Neuronal stem cell (in vitro differentiated cells): ENCODE measurements around the gene PPP6R3.

Source experiments
- DNase-seq: peaks from one replicate; pipeline ENCODE4 v3.0.0-alpha.2; 2013; ENCODE audit warnings: low spot score
- H2AFZ ChIP-seq: one replicate; pipeline ENCODE4 v1.6.1; 2013; ENCODE audit warnings: mild to moderate bottlenecking, low read length, inconsistent platforms
- H2AK5ac ChIP-seq: 2 replicates; pipeline ENCODE4 v1.6.1; 2013; ENCODE audit warnings: low read depth, mild to moderate bottlenecking, inconsistent platforms, low read length, moderate library complexity, mixed read lengths
- H2BK120ac ChIP-seq: 2 replicates; pipeline ENCODE4 v1.6.1; 2013; ENCODE audit warnings: low read depth, mild to moderate bottlenecking, inconsistent platforms, low read length, moderate library complexity, mixed read lengths
- H2BK12ac ChIP-seq: one replicate; pipeline ENCODE4 v1.6.1; 2013; ENCODE audit warnings: low read length, inconsistent platforms
- H2BK15ac ChIP-seq: 2 replicates; pipeline ENCODE4 v1.6.1; 2013; ENCODE audit warnings: mild to moderate bottlenecking, low read length, inconsistent platforms, mixed read lengths
- H2BK5ac ChIP-seq: one replicate; pipeline ENCODE4 v1.6.1; 2013; ENCODE audit warnings: inconsistent platforms, mild to moderate bottlenecking, low read length, moderate library complexity
- H3K14ac ChIP-seq: one replicate; pipeline ENCODE4 v1.6.1; 2013; ENCODE audit warnings: low read length, inconsistent platforms
- H3K18ac ChIP-seq: 2 replicates; pipeline ENCODE4 v1.6.1; 2013; ENCODE audit warnings: low read length, inconsistent platforms
- H3K23ac ChIP-seq: 2 replicates; pipeline ENCODE4 v1.6.1; 2013; ENCODE audit warnings: low read depth, mild to moderate bottlenecking, mixed read lengths, low read length, inconsistent platforms; ENCODE audit not compliant: poor library complexity
- H3K27ac ChIP-seq: replicated peaks from 3 replicates; pipeline ENCODE4 v1.5.1; 2013; ENCODE audit warnings: low read length, inconsistent platforms
- H3K27me3 ChIP-seq, 3 experiments: 2 replicates each; pipeline ENCODE4 v1.6.1; 2013; ENCODE audit warnings: low read length in 3 of 3, mild to moderate bottlenecking in 2 of 3, inconsistent platforms in 1 of 3, low read depth in 1 of 3, mixed read lengths in 1 of 3, moderate library complexity in 1 of 3; ENCODE audit not compliant: control insufficient read depth in 3 of 3, insufficient read depth in 3 of 3
- H3K36me3 ChIP-seq, 2 donors: replicated peaks in 1 of 2; 2 replicates each; pipeline ENCODE4 v1.6.1; 2013; ENCODE audit warnings: low read length in 2 of 2; ENCODE audit not compliant: control insufficient read depth in 2 of 2, insufficient read depth in 2 of 2
- H3K4ac ChIP-seq: 2 replicates; pipeline ENCODE4 v1.6.1; 2013; ENCODE audit warnings: inconsistent platforms, mild to moderate bottlenecking, low read length, moderate library complexity
- H3K4me1 ChIP-seq, 2 donors: 1 replicate in 1 of 2; 2 replicates in 1 of 2; pipeline ENCODE4 v1.6.1; 2013; ENCODE audit warnings: low read length in 2 of 2, low read depth in 1 of 2; ENCODE audit not compliant: control insufficient read depth in 2 of 2, insufficient read depth in 1 of 2
- H3K4me2 ChIP-seq: one replicate; pipeline ENCODE4 v1.6.1; 2013; ENCODE audit warnings: mild to moderate bottlenecking, low read length, inconsistent platforms; ENCODE audit not compliant: insufficient read depth, poor library complexity, severe bottlenecking
- H3K4me3 ChIP-seq, 2 donors: 2 replicates each; pipeline ENCODE4 v1.5.1; 2013; ENCODE audit warnings: low read length in 2 of 2, mild to moderate bottlenecking in 2 of 2, inconsistent platforms in 1 of 2, moderate library complexity in 1 of 2
- H3K79me1 ChIP-seq: one replicate; pipeline ENCODE4 v1.6.1; 2013; ENCODE audit warnings: low read depth, mild to moderate bottlenecking, inconsistent platforms, low read length, moderate library complexity
- H3K9ac ChIP-seq: one replicate; pipeline ENCODE4 v1.6.1; 2013; ENCODE audit warnings: mild to moderate bottlenecking, low read depth, low read length, inconsistent platforms; ENCODE audit not compliant: poor library complexity
- H3K9me3 ChIP-seq, 2 donors: replicated peaks in 1 of 2; 2 replicates each; pipeline versions ENCODE3 to v1.6.1; 2013; ENCODE audit warnings: low read length in 2 of 2, mild to moderate bottlenecking in 2 of 2, inconsistent platforms in 1 of 2, low read depth in 1 of 2, mixed read lengths in 1 of 2, moderate library complexity in 1 of 2; ENCODE audit not compliant: control insufficient read depth in 2 of 2, insufficient read depth in 1 of 2
- H4K8ac ChIP-seq: one replicate; pipeline ENCODE4 v1.6.1; 2013; ENCODE audit warnings: low read depth, mild to moderate bottlenecking, inconsistent platforms, low read length, moderate library complexity
- H4K91ac ChIP-seq: one replicate; pipeline ENCODE4 v1.6.1; 2013; ENCODE audit warnings: low read length, low read depth, mild to moderate bottlenecking, inconsistent platforms; ENCODE audit not compliant: poor library complexity
- WGBS, 2 donors: extraction: QIAGEN DNeasy Blood & Tissue Kit; methylation state at CpG; one replicate each; pipeline ENCODE4 v1.1.7; 2013; ENCODE audit warnings: missing lambda C conversion rate in 2 of 2, mixed read lengths in 1 of 2; ENCODE audit not compliant: insufficient read length in 2 of 2, insufficient replicate concordance in 1 of 2; ENCODE audit errors: extremely low coverage in 2 of 2; 5-methylcytosine and 5-hydroxymethylcytosine counted together

The PPP6R3 gene

GRCh38 chr11:68528630-68529029 lies 68.1 kb downstream of the PPP6R3 start:
- Histone ChIP-seq H2BK120ac (no peak overlapping the region), H2BK5ac (no peak overlapping the region), H4K8ac (no peak overlapping the region), H4K91ac (no peak overlapping the region), H3K79me1 (peaks cover 6% of the 10 kb centered on the region), H2AK5ac (no peak overlapping the region), H2AFZ (no peak overlapping the region), H3K27ac (no peak overlapping the region), H3K18ac (no peak overlapping the region), H3K9ac (no peak overlapping the region), H3K4ac (no peak overlapping the region), H3K36me3 (peaks cover 18 to 95% of the 10 kb centered on the region in 2 donors), H2BK15ac (no peak overlapping the region), H3K4me1 (peaks cover 0 to 4% of the 10 kb centered on the region in 2 donors), H3K27me3 (no peaks in the 10 kb centered on the region), H3K9me3 (no peaks in the 10 kb centered on the region), H3K4me3 (no peak overlapping the region), H3K23ac (no peak overlapping the region), H3K4me2 (no peak overlapping the region), H3K14ac (no peak overlapping the region), H2BK12ac (no peak overlapping the region)
- no peak for DNase-seq
- WGBS, 2 donors, result no CpG with 5 or more reads among the region's 5 CpGs

GRCh38 chr11:68531129-68531693 lies 70.7 kb downstream of the PPP6R3 start:
- no CpG with 5 or more reads among the region's 4 CpGs for WGBS, 2 donors
- H4K8ac ChIP-seq, result no peak overlapping the region
- no peak for DNase-seq

GRCh38 chr11:68532727-68533369 lies 72.3 kb downstream of the PPP6R3 start:
- Histone ChIP-seq H3K9ac (no peak overlapping the region), H3K4me3 (no peak overlapping the region), H2BK120ac (no peak overlapping the region), H3K4me1 (peaks cover 0 to 1% of the 10 kb centered on the region in 2 donors), H3K9me3 (no peaks in the 10 kb centered on the region), H2BK12ac (no peak overlapping the region), H3K27ac (no peak overlapping the region), H3K23ac (no peak overlapping the region), H2BK15ac (no peak overlapping the region), H3K18ac (no peak overlapping the region), H3K4ac (no peak overlapping the region), H2BK5ac (no peak overlapping the region), H2AK5ac (no peak overlapping the region), H3K14ac (no peak overlapping the region), H4K8ac (no peak overlapping the region), H4K91ac (no peak overlapping the region), H3K79me1 (peaks cover 6% of the 10 kb centered on the region), H3K27me3 (no peaks in the 10 kb centered on the region), H3K36me3 (peaks cover 11 to 91% of the 10 kb centered on the region in 2 donors), H2AFZ (no peak overlapping the region), H3K4me2 (no peak overlapping the region)
- no CpG with 5 or more reads among the region's 5 CpGs for WGBS, 2 donors
- DNase-seq, result no peak

More at GRCh38 chr11:68531129-68531693, 70.7 kb downstream of the PPP6R3 start:
- Histone ChIP-seq H3K27ac (no peak overlapping the region), H3K27me3 (no peaks in the 10 kb centered on the region), H3K79me1 (peaks cover 6% of the 10 kb centered on the region), H2AK5ac (no peak overlapping the region), H3K18ac (no peak overlapping the region), H3K4ac (no peak overlapping the region), H3K9ac (no peak overlapping the region), H3K4me2 (no peak overlapping the region), H2BK120ac (no peak overlapping the region), H2AFZ (no peak overlapping the region), H2BK15ac (no peak overlapping the region), H3K4me1 (peaks cover 0 to 5% of the 10 kb centered on the region in 2 donors), H4K91ac (no peak overlapping the region), H3K36me3 (peaks cover 17 to 91% of the 10 kb centered on the region in 2 donors), H3K14ac (no peak overlapping the region), H3K4me3 (no peak overlapping the region), H2BK12ac (no peak overlapping the region), H2BK5ac (no peak overlapping the region), H3K23ac (no peak overlapping the region), H3K9me3 (no peaks in the 10 kb centered on the region)

- no peak overlapping the region for H2AFZ ChIP-seq
- H3K9me3 ChIP-seq, result no peaks in the 10 kb centered on the region
- H4K91ac ChIP-seq, result no peak overlapping the region
- no peak overlapping the region for H2BK5ac ChIP-seq
- H3K4ac ChIP-seq, result no peak overlapping the region
- H3K14ac ChIP-seq, result no peak overlapping the region
- no peak overlapping the region for H4K8ac ChIP-seq
- no peak overlapping the region for H2BK15ac ChIP-seq
- no peak overlapping the region for H2AK5ac ChIP-seq
- H3K4me1 ChIP-seq, result peaks cover 0 to 1% of the 10 kb centered on the region in 2 donors
- no peak overlapping the region for H3K23ac ChIP-seq
- H3K18ac ChIP-seq, result no peak overlapping the region
- no peak overlapping the region for H3K9ac ChIP-seq
- no peak overlapping the region for H2BK12ac ChIP-seq
- peaks cover 3% of the 10 kb centered on the region for H3K79me1 ChIP-seq
- DNase-seq, result no peak
- H3K36me3 ChIP-seq, result peaks cover 9 to 90% of the 10 kb centered on the region in 2 donors
- no peak overlapping the region for H3K27ac ChIP-seq
- no peaks in the 10 kb centered on the region for H3K27me3 ChIP-seq
- H3K4me3 ChIP-seq, result no peak overlapping the region
- H2BK120ac ChIP-seq, result no peak overlapping the region
- WGBS, 2 donors, result no CpG with 5 or more reads among the region's 7 CpGs
- H3K4me2 ChIP-seq, result no peak overlapping the region
These were observed 73.4 kb downstream of the PPP6R3 start for GRCh38 chr11:68533945-68534344.
